ENCODE data around the gene AKAP9.
A peak's percentile ranks its signal among the peaks of the same experiment; 100 is the strongest.
"Not testable (repeated sequence)": the region's sequence is repeated elsewhere in the genome, so short reads cannot be mapped to it uniquely, and the experiment has no call there.

AKAP9 gene

GRCh38 chr7:92134271-92135051, 193.8 kb downstream of the AKAP9 start, which contains the start of gene CYP51A1:
Gene CYP51A1, minus strand, starts transcription at chr7:92134477. Its CDS starts 113 bp downstream, at chr7:92134364.
- peak; percentile 75 to 85 for DNase-seq (ENCODE audit: low read depth in 2 of 2)

GRCh38 chr7:92135052-92135889, 194.6 kb downstream of the AKAP9 start:
- no peak for DNase-seq (ENCODE audit: low read depth in 2 of 2)

DNA sequence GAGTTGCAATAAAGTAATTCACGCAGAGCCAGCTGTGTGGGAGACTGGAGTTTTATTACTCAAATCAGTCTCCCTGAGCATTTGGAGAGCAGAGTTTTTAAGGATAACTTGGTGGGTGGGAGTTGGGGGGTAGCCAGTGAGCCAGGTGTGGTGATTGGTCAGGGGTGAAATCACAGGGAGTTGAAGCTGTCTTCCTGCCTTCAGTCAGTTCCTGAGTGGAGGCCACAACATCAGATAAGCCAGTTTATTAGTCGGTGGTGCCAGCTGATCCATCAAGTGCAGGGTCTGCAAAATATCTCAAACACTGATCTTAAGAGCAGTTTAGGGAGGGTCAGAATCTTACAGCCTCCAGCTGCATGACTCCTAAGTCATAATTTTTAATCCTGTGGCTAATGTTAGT, 196.9 kb downstream of the AKAP9 start:
- no peak for DNase-seq (ENCODE audit: low read depth in 2 of 2)

GRCh38 chr7:92141161-92141560, 200.5 kb downstream of the AKAP9 start:
- no peak for DNase-seq (ENCODE audit: low read depth in 2 of 2)

GRCh38 chr7:92142791-92143190, 202.1 kb downstream of the AKAP9 start:
- not testable (repeated sequence) for DNase-seq (ENCODE audit: low read depth in 2 of 2)

DNA sequence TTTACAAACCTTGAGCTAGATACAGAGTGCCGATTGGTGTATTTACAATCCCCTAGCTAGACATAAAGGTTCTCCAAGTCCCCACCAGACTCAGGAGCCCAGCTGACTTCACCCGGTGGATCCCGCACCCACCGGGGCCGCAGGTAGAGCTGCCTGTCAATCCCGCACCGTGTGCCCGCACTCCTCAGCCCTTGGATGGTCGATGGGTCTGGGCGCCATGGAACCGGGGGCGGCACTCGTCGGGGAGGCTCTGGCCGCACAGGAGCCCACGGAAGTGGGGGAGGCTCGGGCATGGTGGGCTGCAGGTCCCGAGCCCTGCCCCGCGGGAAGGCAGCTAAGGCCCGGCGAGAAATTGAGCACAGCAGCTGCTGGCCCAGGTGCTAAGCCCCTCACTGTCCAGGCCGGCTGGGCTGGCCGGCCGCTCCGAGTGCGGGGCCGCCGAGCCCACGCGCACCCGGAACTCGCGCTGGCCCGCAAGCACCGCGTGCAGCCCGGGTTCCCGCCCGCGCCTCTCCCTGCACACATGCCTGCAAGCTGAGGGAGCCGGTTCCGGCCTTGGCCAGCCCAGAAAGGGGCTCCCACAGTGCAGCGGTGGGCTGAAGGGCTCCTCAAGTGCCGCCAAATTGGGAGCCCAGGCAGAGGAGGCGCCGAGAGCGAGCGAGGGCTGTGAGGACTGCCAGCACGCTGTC, 202.7 kb downstream of the AKAP9 start:
- DNase-seq (ENCODE audit: low read depth in 2 of 2), result not testable (repeated sequence)

GRCh38 chr7:92149736-92150239, 209.1 kb downstream of the AKAP9 start:
- no peak for DNase-seq (ENCODE audit: low read depth in 2 of 2)

GRCh38 chr7:92150450-92151017, 209.9 kb downstream of the AKAP9 start:
- DNase-seq (ENCODE audit: low read depth in 2 of 2), result no peak

- DNase-seq (ENCODE audit: low read depth in 2 of 2), result no peak
These were observed 214.6 kb downstream of the AKAP9 start for GRCh38 chr7:92155108-92155739.

GRCh38 chr7:92156990-92157389, 216.3 kb downstream of the AKAP9 start:
- DNase-seq (ENCODE audit: low read depth in 2 of 2), result no peak

DNA sequence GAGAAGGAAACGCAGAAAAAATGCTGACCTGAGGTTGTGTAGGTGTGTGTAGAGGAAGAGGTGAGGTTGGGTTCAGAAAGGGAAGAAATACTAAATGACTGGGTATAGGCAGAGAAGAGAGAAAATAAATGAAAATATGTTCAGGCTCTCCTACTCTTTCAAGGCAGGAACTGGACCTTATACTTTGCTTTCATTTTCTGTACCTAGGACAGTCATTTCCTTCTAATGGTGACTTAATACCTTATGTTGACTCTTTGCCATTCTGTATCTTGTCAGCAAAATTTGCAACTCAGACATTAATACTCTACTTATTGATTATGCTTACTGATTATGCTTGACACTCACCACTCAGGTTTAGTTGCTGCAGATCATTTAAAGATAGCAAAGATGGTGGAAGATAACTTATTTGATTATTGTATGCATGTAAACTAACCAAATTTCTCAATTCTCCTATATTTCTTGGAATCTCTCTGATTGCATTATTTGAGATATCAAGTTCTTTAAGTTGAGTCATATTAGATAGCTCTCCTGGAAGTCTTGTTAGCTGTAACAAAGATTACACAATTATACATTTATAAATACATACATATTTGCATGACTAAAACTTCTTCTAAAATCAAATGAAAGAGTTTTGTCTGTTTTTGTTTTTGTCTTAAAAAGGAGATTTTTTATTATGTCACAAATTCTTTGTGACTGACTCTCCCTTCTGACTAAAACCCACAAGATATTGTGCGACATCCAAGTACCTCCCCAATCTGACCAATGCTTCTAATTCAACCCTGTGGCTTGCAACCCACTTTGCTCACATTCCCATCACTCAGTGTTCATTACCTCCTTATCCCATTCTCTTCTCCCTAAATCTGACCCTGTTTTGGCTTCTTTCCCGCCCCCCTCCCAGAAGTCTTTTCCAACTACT, 218.3 kb downstream of the AKAP9 start:
- DNase-seq (ENCODE audit: low read depth in 2 of 2), result no peak
